SK-MEL-5 (cell line): ENCODE data around the gene ATP13A2. TPM values are rescaled to one million over a fixed set of nuclear protein-coding genes. Genes with fewer than 3 reads are reported as not detected.
"Not testable (repeated sequence)": the region's sequence is repeated elsewhere in the genome, so short reads cannot be mapped to it uniquely, and the experiment has no call there.

ENCODE experiments used
- DNase-seq: peaks from one replicate; pipeline ENCODE4 v3.0.0-alpha.2; 2016; ENCODE audit warnings: low read depth, low spot score
- in situ Hi-C: cut with HindIII; loops from 2 replicates; pipeline ENCODE4 v1.10.0; 2016; ENCODE audit warnings: low sequenced_read_pairs, high pct_unique_total_duplicates, low pct_unique_long_range_greater_than_20kb
- total RNA-seq: library from RNA; depleted of rRNA; stranded (reverse); fragments of >200 nt; shearing (Covaris generic); gene quantifications from 2 replicates; pipeline ENCODE4 v1.2.3, GENCODE V29; 2014; rRNA removed

The ATP13A2 gene
- total RNA-seq, 1 experiment from 2014 or later, result 46.7 TPM

GRCh38 chr1:16955186-16955585 is 56.5 kb downstream of the ATP13A2 start:
- no peak for DNase-seq
- in situ Hi-C loops, result no loop called here

GRCh38 chr1:16954579-16954978 is 57.1 kb downstream of the ATP13A2 start:
- no peak for DNase-seq
- in situ Hi-C loops, result no loop called here

GRCh38 chr1:16952376-16952775 is 59.4 kb downstream of the ATP13A2 start:
- DNase-seq, in situ Hi-C loops: not testable (repeated sequence)

GRCh38 chr1:16949026-16949425 is 62.7 kb downstream of the ATP13A2 start:
- DNase-seq, in situ Hi-C loops: not testable (repeated sequence)

- in situ Hi-C loops, DNase-seq: not testable (repeated sequence)
These were observed 63.3 kb downstream of the ATP13A2 start for GRCh38 chr1:16948282-16948891.

GRCh38 chr1:16946646-16947045 is 65.1 kb downstream of the ATP13A2 start:
- DNase-seq, result no peak
- in situ Hi-C loops, result no loop called here

- DNase-seq, in situ Hi-C loops: not testable (repeated sequence)
These were observed 65.5 kb downstream of the ATP13A2 start for GRCh38 chr1:16946185-16946584.

GRCh38 chr1:16945512-16945911 is 66.2 kb downstream of the ATP13A2 start:
- in situ Hi-C loops, DNase-seq: not testable (repeated sequence)

- DNase-seq, result no peak
- in situ Hi-C loops, result no loop called here
These were observed 67.7 kb downstream of the ATP13A2 start for GRCh38 chr1:16944038-16944437.

- in situ Hi-C loops, DNase-seq: not testable (repeated sequence)
These were observed 72.1 kb downstream of the ATP13A2 start for GRCh38 chr1:16939386-16940180.

- in situ Hi-C loops, result no loop called here
- DNase-seq, result no peak
These were observed 73.1 kb downstream of the ATP13A2 start for GRCh38 chr1:16938351-16939321.

GRCh38 chr1:16936580-16936979 is 75.1 kb downstream of the ATP13A2 start:
- DNase-seq, in situ Hi-C loops: not testable (repeated sequence)

Other genes starting within 250 kb of the ATP13A2 start
- gene RNU1-2, start 115.9 kb downstream of the ATP13A2 start, total RNA-seq, result under 0.01 TPM in 1 of 2 replicates, not detected in the other
- 11.8 and 15.6 TPM in 2 replicates for gene CROCC, start 90.0 kb downstream of the ATP13A2 start, total RNA-seq
- gene MFAP2, start 31.3 kb downstream of the ATP13A2 start, total RNA-seq, result 0.40 and 1.4 TPM in 2 replicates
- 341 and 356 TPM in 2 replicates for gene SDHB, start 42.1 kb upstream of the ATP13A2 start, total RNA-seq
- gene PADI2, start 107.5 kb upstream of the ATP13A2 start, total RNA-seq, result 1.7 and 2.4 TPM in 2 replicates
- gene PADI1, start 193.2 kb upstream of the ATP13A2 start, total RNA-seq, result 0.35 TPM in 1 of 2 replicates, not detected in the other
- 0.19 and 0.21 TPM in 2 replicates for gene PADI3, start 237.2 kb upstream of the ATP13A2 start, total RNA-seq